Kidney (tissue), 14 donors: ENCODE results near the gene HDAC9. TPM values are rescaled to one million over a fixed set of nuclear protein-coding genes. Genes with fewer than 3 reads are reported as not detected.
A peak's percentile ranks its signal among the peaks of the same experiment; 100 is the strongest.
"Not testable (repeated sequence)": the region's sequence is repeated elsewhere in the genome, so short reads cannot be mapped to it uniquely, and the experiment has no call there.

Experiments
- DNase-seq, 5 donors: peaks; one replicate each; pipeline ENCODE4 v3.0.0-alpha.2; 2013 to 2020
- FAIRE-seq: peaks from 2 replicates; lab custom pipeline; 2012; peaks lifted over from hg19 to GRCh38; lab: Jason Lieb, UNC
- H3K27ac ChIP-seq, 2 donors: one replicate each; pipeline ENCODE4 v1.7.0; 2013; ENCODE audit warnings: low read depth in 2 of 2, low read length in 2 of 2, inconsistent platforms in 1 of 2
- H3K27me3 ChIP-seq: one replicate; pipeline ENCODE4 v1.7.1; 2013; ENCODE audit warnings: low read length, inconsistent platforms; ENCODE audit not compliant: control insufficient read depth, insufficient read depth
- H3K36me3 ChIP-seq, 3 donors: one replicate each; pipeline versions ENCODE4 v1.7.0 to v1.7.1; 2013; ENCODE audit warnings: low read length in 3 of 3, control low read depth in 1 of 3, inconsistent platforms in 1 of 3; ENCODE audit not compliant: insufficient read depth in 3 of 3, control insufficient read depth in 2 of 3
- H3K4me1 ChIP-seq, 3 donors: one replicate each; pipeline versions ENCODE4 v1.7.0 to v1.7.1; 2013; ENCODE audit warnings: low read length in 3 of 3, inconsistent platforms in 1 of 3, low read depth in 1 of 3; ENCODE audit not compliant: control insufficient read depth in 2 of 3, insufficient read depth in 2 of 3
- H3K4me3 ChIP-seq, 3 donors: one replicate each; pipeline versions ENCODE4 v1.7.0 to v1.8.1; 2013; ENCODE audit warnings: low read length in 3 of 3, control low read depth in 1 of 3, inconsistent platforms in 1 of 3
- H3K9ac ChIP-seq, 3 donors: one replicate each; pipeline versions ENCODE4 v1.7.0 to v1.7.1; 2013; ENCODE audit warnings: low read length in 3 of 3, control low read depth in 1 of 3, inconsistent platforms in 1 of 3
- H3K9me3 ChIP-seq, 3 donors: one replicate each; pipeline versions ENCODE4 v1.7.0 to v1.7.1; 2013; ENCODE audit warnings: low read length in 3 of 3, control low read depth in 1 of 3, inconsistent platforms in 1 of 3; ENCODE audit not compliant: control insufficient read depth in 2 of 3, insufficient read depth in 1 of 3
- intact Hi-C: fragments of 100-400 bp; cut with DNase I; formaldehyde crosslinking; loops from one replicate; pipeline ENCODE4 v1.11.1; 2022
- polyA plus RNA-seq: library from polyadenylated mRNA; stranded (reverse); fragments of 350-450 nt; fragmentation: Illumina TruSeq; extraction: RNeasy Lipid Tissue Mini Kit (QIAGEN cat#74804); gene quantifications from one replicate; pipeline ENCODE4 v1.2.3, GENCODE V29; 2014; ENCODE audit warnings: low read depth, low replicate concordance; ENCODE audit not compliant: insufficient read depth
- total RNA-seq: library from RNA; stranded (reverse); fragmentation: NEBNext Ultra II Directional; extraction: Animal tissue kit (Norgen Biotek cat#: 25700); gene quantifications from one replicate; pipeline ENCODE4 v1.2.1, GENCODE V29; 2021
- TF ChIP-seq, protein P1 (sequence below): IDR thresholded peaks from 3 replicates; pipeline ENCODE4 v1.5.1; 2012; ENCODE audit warnings: mild to moderate bottlenecking, moderate library complexity, borderline replicate concordance; ENCODE audit not compliant: insufficient read depth; ENCODE audit errors: extremely low read depth
- donor health status: control.
- donor health status: control.
- donor health status: control.
- donor health status: control.
- donor health status: control.
- donor health status: DM: yes; HTN: yes; CAD: no.
- donor health status: Normal renal cell carcinoma (clear cell type).

HDAC9 gene
- total and polyA plus RNA-seq, 2 donors from 2014 or later: 2.1 to 22.1 TPM

GRCh38 chr7:18721429-18721828, 225.9 kb downstream of the HDAC9 start:
- no peaks in the 10 kb centered on the region for H3K9me3 ChIP-seq
- no peak for FAIRE-seq
- no peaks in the 10 kb centered on the region for H3K27me3 ChIP-seq
- no peak overlapping the region for H3K9ac ChIP-seq
- H3K4me3 ChIP-seq: no peak overlapping the region
- TF ChIP-seq, protein P1, sequence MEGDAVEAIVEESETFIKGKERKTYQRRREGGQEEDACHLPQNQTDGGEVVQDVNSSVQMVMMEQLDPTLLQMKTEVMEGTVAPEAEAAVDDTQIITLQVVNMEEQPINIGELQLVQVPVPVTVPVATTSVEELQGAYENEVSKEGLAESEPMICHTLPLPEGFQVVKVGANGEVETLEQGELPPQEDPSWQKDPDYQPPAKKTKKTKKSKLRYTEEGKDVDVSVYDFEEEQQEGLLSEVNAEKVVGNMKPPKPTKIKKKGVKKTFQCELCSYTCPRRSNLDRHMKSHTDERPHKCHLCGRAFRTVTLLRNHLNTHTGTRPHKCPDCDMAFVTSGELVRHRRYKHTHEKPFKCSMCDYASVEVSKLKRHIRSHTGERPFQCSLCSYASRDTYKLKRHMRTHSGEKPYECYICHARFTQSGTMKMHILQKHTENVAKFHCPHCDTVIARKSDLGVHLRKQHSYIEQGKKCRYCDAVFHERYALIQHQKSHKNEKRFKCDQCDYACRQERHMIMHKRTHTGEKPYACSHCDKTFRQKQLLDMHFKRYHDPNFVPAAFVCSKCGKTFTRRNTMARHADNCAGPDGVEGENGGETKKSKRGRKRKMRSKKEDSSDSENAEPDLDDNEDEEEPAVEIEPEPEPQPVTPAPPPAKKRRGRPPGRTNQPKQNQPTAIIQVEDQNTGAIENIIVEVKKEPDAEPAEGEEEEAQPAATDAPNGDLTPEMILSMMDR: no peak
- no peaks in the 10 kb centered on the region for H3K36me3 ChIP-seq
- intact Hi-C loops: no loop called here
- DNase-seq: no peak
- no peak overlapping the region for H3K27ac ChIP-seq
- H3K4me1 ChIP-seq: no peaks in the 10 kb centered on the region

GRCh38 chr7:18724318-18724717, 228.8 kb downstream of the HDAC9 start:
- TF ChIP-seq, protein P1: no peak
- intact Hi-C loops: no loop called here
- Histone ChIP-seq H3K36me3 (no peaks in the 10 kb centered on the region), H3K4me1 (no peaks in the 10 kb centered on the region), H3K4me3 (no peak overlapping the region), H3K27ac (no peak overlapping the region), H3K9me3 (no peaks in the 10 kb centered on the region), H3K27me3 (no peaks in the 10 kb centered on the region), H3K9ac (no peak overlapping the region)
- DNase-seq: no peak
- no peak for FAIRE-seq

- Histone ChIP-seq H3K36me3 (no peaks in the 10 kb centered on the region), H3K27ac (no peak overlapping the region), H3K4me3 (no peak overlapping the region), H3K4me1 (no peaks in the 10 kb centered on the region), H3K9me3 (no peaks in the 10 kb centered on the region), H3K27me3 (no peaks in the 10 kb centered on the region), H3K9ac (no peak overlapping the region)
- TF ChIP-seq, protein P1: no peak
- intact Hi-C loops: no loop called here
- peak in 4 of 5 donors; percentile 14 to 39 (median 30) for DNase-seq
- FAIRE-seq: no peak
Measured at GRCh38 chr7:18727115-18727870, 231.7 kb downstream of the HDAC9 start.

DNA sequence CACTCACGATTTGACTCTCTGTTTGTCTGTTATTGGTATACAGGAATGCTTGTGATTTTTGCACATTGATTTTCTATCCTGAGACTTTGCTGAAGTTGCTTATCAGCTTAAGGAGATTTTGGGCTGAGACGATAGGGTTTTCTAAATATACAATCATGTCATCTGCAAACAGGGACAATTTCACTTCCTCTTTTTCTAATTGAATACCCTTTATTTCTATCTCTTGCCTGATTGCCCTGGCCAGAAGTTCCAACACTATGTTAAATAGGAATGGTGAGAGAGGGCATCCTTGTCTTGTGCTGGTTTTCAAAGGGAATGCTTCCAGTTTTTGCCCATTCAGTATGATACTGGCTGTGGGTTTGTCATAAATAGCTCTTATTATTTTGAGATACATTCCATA, 240.5 kb downstream of the HDAC9 start:
- H3K9me3 ChIP-seq, H3K27me3 ChIP-seq, H3K9ac ChIP-seq, H3K4me3 ChIP-seq, H3K36me3 ChIP-seq, FAIRE-seq, H3K27ac ChIP-seq, H3K4me1 ChIP-seq, DNase-seq, intact Hi-C loops: not testable (repeated sequence)
